GM18520 (cell line): Measurements from ENCODE around the gene RSAD2.

Experiments used
- ATAC-seq: cut with Tn5 transposase; IDR thresholded peaks from one replicate; pipeline ENCODE4 v1.9.1; 2021; ENCODE audit not compliant: unreplicated experiment

RSAD2 gene

GRCh38 chr2:6863792-6864191, 13.8 kb upstream of the RSAD2 start:
- ATAC-seq: no peak

GRCh38 chr2:6864231-6864754, 13.3 kb upstream of the RSAD2 start:
- no peak for ATAC-seq

GRCh38 chr2:6864923-6865345, 12.6 kb upstream of the RSAD2 start:
- ATAC-seq: no peak

- peak; percentile 62 for ATAC-seq
Observed at GRCh38 chr2:6865346-6866274, 12.0 kb upstream of the RSAD2 start, which contains the start of gene CMPK2. Gene CMPK2 (minus strand): TSS chr2:6865907. CDS start chr2:6865696, 211 bp downstream.

- peak; percentile 24 for ATAC-seq
Observed at GRCh38 chr2:6866275-6866671, 11.3 kb upstream of the RSAD2 start.

- no peak for ATAC-seq
Observed at GRCh38 chr2:6866982-6867381, 10.6 kb upstream of the RSAD2 start.

GRCh38 chr2:6872394-6872793, 5.2 kb upstream of the RSAD2 start:
- peak; percentile 40 for ATAC-seq

GRCh38 chr2:6874032-6874431, 3.5 kb upstream of the RSAD2 start:
- ATAC-seq: no peak

GRCh38 chr2:6876309-6876708, 1.3 kb upstream of the RSAD2 start:
- no peak for ATAC-seq

- ATAC-seq: no peak
Observed at GRCh38 chr2:6878549-6878948, 972 bp downstream of the RSAD2 start.

- no peak for ATAC-seq
Observed at GRCh38 chr2:6879011-6879410, 1.4 kb downstream of the RSAD2 start.

GRCh38 chr2:6880200-6880733, 2.7 kb downstream of the RSAD2 start:
- ATAC-seq: no peak

- no peak for ATAC-seq
Observed at GRCh38 chr2:6881046-6881445, 3.5 kb downstream of the RSAD2 start.

- ATAC-seq: no peak
Observed at GRCh38 chr2:6881516-6881915, 3.9 kb downstream of the RSAD2 start.

GRCh38 chr2:6883448-6884122, 6.0 kb downstream of the RSAD2 start:
- no peak for ATAC-seq

- no peak for ATAC-seq
Observed at GRCh38 chr2:6885551-6885950, 8.0 kb downstream of the RSAD2 start.

- no peak for ATAC-seq
Observed at GRCh38 chr2:6885968-6886367, 8.4 kb downstream of the RSAD2 start.

- ATAC-seq: no peak
Observed at GRCh38 chr2:6887751-6888192, 10.2 kb downstream of the RSAD2 start.

- ATAC-seq: no peak
Observed at GRCh38 chr2:6888724-6889123, 11.1 kb downstream of the RSAD2 start.

- no peak for ATAC-seq
Observed at GRCh38 chr2:6893876-6894482, 16.4 kb downstream of the RSAD2 start.
